ENCODE measurements around the gene TREH.
"Not testable (repeated sequence)": the region's sequence is repeated elsewhere in the genome, so short reads cannot be mapped to it uniquely, and the experiment has no call there.

TREH gene

GRCh38 chr11:118679483-118679882, at the start of gene TREH:
TREH (minus strand) TSS chr11:118679650; CDS start chr11:118679627, 23 bp downstream.
- DNase-seq (ENCODE audit: low spot score), result no peak

- DNase-seq (ENCODE audit: low spot score), result not testable (repeated sequence)
These were observed 48.7 kb upstream of the TREH start for GRCh38 chr11:118728112-118728511.

- not testable (repeated sequence) for DNase-seq (ENCODE audit: low spot score)
These were observed 48.2 kb upstream of the TREH start for GRCh38 chr11:118727721-118728066.

GRCh38 chr11:118727001-118727720, 47.7 kb upstream of the TREH start:
- DNase-seq (ENCODE audit: low spot score), result not testable (repeated sequence)

- DNase-seq (ENCODE audit: low spot score), result not testable (repeated sequence)
These were observed 42.1 kb upstream of the TREH start for GRCh38 chr11:118721478-118722015.

- not testable (repeated sequence) for DNase-seq (ENCODE audit: low spot score)
These were observed 41.3 kb upstream of the TREH start for GRCh38 chr11:118720740-118721139.

GRCh38 chr11:118720078-118720477, 40.6 kb upstream of the TREH start:
- DNase-seq (ENCODE audit: low spot score), result not testable (repeated sequence)

- not testable (repeated sequence) for DNase-seq (ENCODE audit: low spot score)
These were observed 39.1 kb upstream of the TREH start for GRCh38 chr11:118718562-118718961.

- not testable (repeated sequence) for DNase-seq (ENCODE audit: low spot score)
These were observed 38.3 kb upstream of the TREH start for GRCh38 chr11:118717733-118718132.

GRCh38 chr11:118717221-118717620, 37.8 kb upstream of the TREH start:
- not testable (repeated sequence) for DNase-seq (ENCODE audit: low spot score)

GRCh38 chr11:118715837-118716260, 36.4 kb upstream of the TREH start:
- no peak for DNase-seq (ENCODE audit: low spot score)

- DNase-seq (ENCODE audit: low spot score), result no peak
These were observed 35.9 kb upstream of the TREH start for GRCh38 chr11:118715245-118715831.

GRCh38 chr11:118714816-118715215, 35.4 kb upstream of the TREH start:
- no peak for DNase-seq (ENCODE audit: low spot score)

GRCh38 chr11:118714416-118714815, 35.0 kb upstream of the TREH start:
- DNase-seq (ENCODE audit: low spot score), result not testable (repeated sequence)

GRCh38 chr11:118708296-118708695, 28.8 kb upstream of the TREH start:
- no peak for DNase-seq (ENCODE audit: low spot score)

GRCh38 chr11:118706546-118706825, 27.0 kb upstream of the TREH start:
- DNase-seq (ENCODE audit: low spot score), result no peak

GRCh38 chr11:118705791-118706545, 26.5 kb upstream of the TREH start:
- peak; percentile 14 for DNase-seq (ENCODE audit: low spot score)

- no peak for DNase-seq (ENCODE audit: low spot score)
These were observed 25.8 kb upstream of the TREH start for GRCh38 chr11:118705111-118705741.

- no peak for DNase-seq (ENCODE audit: low spot score)
These were observed 24.2 kb upstream of the TREH start for GRCh38 chr11:118703563-118704106.

- no peak for DNase-seq (ENCODE audit: low spot score)
These were observed 20.2 kb upstream of the TREH start for GRCh38 chr11:118699506-118700220.

GRCh38 chr11:118697346-118697745, 17.9 kb upstream of the TREH start:
- DNase-seq (ENCODE audit: low spot score), result no peak

Data from D341Med (cell line).